Colon (tissue), 2 donors: ENCODE results near the gene RAPGEF1.

Experiments
- FAIRE-seq: peaks from 2 replicates; lab custom pipeline; 2012; peaks lifted over from hg19 to GRCh38; lab: Jason Lieb, UNC
- donor health status: control.
- donor health status: control.

The RAPGEF1 gene

GRCh38 chr9:131752231-131752884 is 12.5 kb upstream of the RAPGEF1 start:
- FAIRE-seq: no peak

- FAIRE-seq: no peak
These were observed 8.6 kb upstream of the RAPGEF1 start for GRCh38 chr9:131748411-131748955.

GRCh38 chr9:131747352-131747751 is 7.5 kb upstream of the RAPGEF1 start:
- no peak for FAIRE-seq

DNA sequence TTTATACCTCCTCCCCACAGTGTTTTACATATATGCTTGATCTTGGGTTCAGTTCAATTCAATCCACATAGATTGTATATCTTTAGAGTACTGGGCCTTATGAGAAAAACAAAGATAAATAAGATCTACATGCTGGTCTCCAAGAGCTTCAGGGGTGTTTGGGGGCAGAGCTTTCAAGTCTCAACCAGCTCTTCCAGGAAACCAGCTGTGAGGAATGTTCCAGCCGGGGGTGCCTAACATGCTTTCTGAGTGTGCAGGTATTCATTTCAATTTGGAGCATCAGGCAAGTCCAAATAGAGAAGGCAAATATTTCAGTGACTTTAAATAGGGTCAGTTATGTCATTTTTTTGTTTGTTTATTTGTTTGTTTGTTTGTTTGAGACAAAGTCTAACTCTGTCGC is 5.7 kb upstream of the RAPGEF1 start:
- FAIRE-seq: no peak

GRCh38 chr9:131744720-131745201 is 4.9 kb upstream of the RAPGEF1 start:
- FAIRE-seq: no peak

DNA sequence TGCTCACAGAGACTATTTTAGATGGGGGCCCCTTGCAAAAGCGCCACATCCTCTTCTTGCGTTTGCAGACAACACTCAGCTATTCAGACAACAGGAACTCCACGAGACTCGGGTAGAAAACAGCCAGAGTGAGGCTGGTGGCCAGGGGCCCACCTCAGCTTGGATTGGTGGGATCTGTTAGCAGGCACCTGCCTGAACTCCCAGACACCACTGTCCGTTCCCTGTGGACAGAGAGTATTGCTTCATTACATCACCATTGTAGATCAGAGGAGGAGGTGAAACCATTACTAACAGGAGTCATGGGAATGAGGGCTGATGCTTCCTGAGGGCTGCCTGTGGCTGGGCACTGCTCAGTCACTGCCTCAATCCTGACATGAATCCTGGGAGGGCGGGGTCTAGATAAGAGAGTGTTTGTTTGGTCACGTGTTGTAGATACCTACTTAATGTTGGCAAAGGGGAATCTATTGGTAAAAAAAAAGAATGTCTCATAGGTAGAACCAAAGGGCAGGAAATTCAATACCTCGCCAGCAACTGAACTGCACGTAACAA is 4.4 kb upstream of the RAPGEF1 start:
- FAIRE-seq: no peak

GRCh38 chr9:131743501-131743900 is 3.6 kb upstream of the RAPGEF1 start:
- no peak for FAIRE-seq

GRCh38 chr9:131743096-131743495 is 3.2 kb upstream of the RAPGEF1 start:
- FAIRE-seq: no peak

DNA sequence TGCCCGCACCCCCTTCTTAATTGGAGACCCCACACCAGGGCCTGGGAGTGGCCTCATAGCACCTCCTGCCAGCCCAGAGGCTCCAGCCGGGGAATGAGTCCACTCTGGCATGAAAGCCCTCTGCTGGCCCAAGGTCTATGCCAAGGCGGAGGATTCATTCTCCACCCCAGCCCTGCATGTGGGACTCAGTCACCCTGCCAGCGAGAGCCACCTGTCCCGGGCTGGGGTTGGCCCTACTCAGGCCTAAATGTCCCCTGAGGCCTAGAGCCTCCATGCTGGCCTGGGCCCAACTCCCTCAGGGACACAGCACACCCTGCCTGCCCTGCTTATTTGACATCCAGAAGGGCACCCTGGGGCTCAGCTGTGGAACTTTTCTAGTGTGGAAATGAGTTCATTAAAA is 1.0 kb upstream of the RAPGEF1 start:
- no peak for FAIRE-seq

- no peak for FAIRE-seq
These were observed 530 bp downstream of the RAPGEF1 start for GRCh38 chr9:131739133-131739958.

- no peak for FAIRE-seq
These were observed 1.4 kb downstream of the RAPGEF1 start for GRCh38 chr9:131738293-131739132.

DNA sequence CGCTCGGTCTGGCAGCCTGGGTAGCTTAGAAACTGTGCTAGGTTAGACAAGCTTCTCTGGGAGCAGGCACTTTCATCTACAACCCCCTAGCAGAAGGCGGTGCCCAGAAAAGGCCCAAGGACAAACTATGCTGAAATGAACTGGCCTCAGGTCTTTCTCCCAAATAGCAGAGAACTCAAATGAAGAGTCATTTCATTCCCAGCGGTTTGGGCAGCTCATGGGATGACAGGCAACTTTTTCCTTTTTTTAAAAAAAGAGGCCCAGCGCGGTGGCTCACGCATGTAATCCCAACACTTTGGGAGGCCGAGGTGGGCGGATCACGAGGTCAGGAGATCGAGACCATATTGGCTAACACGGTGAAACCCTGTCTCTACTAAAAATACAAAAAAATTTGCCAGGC is 2.5 kb downstream of the RAPGEF1 start:
- no peak for FAIRE-seq

GRCh38 chr9:131736431-131736830 is 3.4 kb downstream of the RAPGEF1 start:
- FAIRE-seq: no peak

DNA sequence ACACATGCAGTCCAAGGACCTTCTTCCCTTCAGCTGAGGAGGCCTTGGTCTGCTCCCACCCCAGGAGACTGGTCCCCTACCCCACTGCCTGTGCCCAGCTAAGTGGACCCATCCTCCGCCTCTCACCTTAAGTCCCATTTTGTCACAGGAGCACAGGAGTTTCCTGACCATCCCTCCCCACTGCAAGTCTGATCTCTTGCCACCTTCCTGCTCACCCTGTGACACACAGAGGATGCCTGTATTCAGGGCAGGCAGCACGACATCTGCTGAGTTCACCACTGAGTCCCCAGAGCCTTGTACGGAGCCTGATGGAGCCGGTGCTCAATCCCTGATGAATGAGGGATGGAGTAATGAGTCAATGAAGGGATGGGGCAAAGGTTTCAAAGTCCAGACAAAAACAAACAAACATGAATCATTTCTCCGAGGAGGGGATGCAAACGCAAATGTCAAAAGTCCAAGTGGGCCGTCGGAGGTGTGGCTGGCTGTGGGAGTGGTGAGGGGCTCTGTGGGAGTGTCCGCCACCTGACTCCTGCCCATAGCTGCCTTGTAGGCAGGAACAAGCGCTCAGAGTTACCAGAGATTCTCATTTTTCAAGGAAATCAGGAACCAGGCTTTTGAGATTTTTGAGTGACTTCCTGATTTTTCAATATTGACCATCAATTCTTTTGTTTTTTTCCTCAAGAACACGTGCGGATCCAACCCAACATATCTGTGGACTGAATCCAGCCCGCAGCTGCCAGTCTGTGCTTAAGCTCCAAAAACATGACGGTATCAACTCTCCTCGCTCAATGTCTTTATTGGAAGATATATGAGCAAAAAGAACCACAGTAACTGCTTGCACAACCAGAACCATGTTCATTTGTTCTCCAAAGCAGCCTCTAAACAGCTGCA is 4.4 kb downstream of the RAPGEF1 start:
- FAIRE-seq: no peak

DNA sequence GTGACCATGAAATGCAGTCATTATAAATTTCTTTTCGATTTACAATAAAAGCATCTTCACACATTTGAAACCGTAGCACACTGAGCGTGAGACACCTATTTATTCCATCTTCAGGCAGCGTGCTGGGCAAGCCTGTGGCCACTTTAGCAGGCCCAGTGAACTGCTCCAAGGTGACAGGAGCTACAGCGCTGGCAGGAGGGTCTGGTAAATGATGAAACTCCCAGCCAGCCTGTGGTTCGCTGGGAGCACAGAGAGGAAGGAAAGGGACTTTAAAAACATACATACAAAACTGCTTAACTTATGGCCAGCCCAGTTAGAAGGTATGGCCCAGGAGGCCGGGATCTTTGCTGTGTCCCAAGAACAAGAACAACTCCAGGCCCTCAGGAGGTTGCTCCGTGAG is 5.1 kb downstream of the RAPGEF1 start:
- no peak for FAIRE-seq

- FAIRE-seq: no peak
These were observed 5.7 kb downstream of the RAPGEF1 start for GRCh38 chr9:131734165-131734610.

DNA sequence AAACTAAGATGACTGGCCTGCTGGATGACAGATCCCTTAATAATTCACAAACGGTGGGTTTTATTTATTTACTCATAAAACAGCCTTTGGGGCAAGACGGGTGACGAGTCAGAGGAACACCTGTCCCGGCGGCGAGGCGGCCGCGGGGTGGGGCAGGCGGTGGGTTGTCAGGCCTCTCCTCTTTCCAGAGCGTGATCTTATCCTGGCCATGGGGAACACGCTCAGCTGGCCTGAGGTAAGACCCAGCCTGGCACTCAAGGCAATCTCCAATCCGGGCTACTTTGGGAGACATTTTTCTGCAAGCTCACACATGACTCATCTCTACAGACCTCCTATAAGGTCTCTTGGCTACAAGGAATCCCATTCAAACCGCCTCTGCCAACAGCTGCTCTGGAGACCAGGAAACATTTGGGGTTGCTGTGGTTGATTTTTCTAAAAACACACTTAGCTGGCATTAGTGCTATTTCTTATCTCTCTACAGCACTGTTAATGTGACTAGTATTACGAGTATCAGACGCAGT is 6.3 kb downstream of the RAPGEF1 start:
- no peak for FAIRE-seq

DNA sequence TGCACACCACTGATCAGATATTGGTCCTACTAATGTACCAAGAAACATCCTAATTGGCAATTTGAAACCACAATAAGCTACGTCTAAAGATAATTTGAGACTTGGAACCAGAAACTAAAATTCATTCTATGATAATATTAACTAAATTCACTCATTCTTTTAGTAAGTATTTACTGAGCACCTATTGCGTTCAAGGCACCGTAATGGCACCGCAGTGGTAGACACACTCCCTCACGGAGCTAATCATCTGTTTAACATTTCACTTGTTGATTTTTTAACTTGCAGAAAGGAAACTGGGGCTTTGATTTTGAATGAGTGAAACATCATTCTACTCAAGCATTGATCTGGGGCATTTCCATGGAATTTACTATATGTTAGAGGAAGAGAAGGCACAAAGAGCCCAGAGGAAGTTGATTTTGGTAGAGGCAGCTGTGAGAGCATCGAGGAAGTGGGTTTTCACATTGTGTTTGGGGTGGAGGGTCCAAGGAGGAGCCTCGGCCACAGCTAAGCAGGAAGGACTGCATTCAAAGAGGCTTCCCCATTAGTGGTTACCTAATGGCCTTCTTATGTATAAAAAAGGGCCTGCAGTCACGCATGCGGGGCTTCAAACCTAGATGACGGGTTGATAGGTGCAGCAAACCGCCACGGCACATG is 7.1 kb downstream of the RAPGEF1 start:
- FAIRE-seq: no peak

DNA sequence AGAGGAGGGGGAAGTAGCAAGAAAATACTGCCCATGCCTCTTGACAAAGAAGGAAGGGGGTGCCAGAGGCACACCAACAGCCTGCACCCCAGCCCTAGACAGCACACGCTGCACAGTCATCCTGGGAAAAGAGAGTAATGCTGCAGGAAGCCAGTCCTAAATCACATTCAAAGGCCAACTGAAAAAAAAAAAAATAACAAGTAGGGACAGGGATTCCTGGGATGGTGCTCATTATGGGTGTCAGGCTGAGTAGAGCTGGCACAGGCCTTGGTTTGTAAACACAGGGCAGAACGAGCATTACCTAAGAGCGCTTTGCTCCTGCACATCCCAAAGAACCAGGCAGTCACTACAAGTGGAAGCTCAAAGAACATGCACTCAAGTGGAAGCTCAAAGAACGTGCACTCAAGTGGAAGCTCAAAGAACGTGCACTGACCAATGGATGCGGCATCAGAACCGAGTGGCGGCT is 7.8 kb downstream of the RAPGEF1 start:
- no peak for FAIRE-seq

- no peak for FAIRE-seq
These were observed 8.2 kb downstream of the RAPGEF1 start for GRCh38 chr9:131731644-131732043.
